T-helper 2 cell treated with Interferon-gamma antibody and Interleukin-4, amounts not matched to agents 5 μg/mL and 100 μg/mL, for 36 hours (primary cell): ENCODE results near the gene OR6J1.
"Not testable (repeated sequence)": the region's sequence is repeated elsewhere in the genome, so short reads cannot be mapped to it uniquely, and the experiment has no call there.

Source experiments
- DNase-seq: peaks from one replicate; pipeline ENCODE4 v3.0.0; 2021; ENCODE audit warnings: low spot score
- H3K27ac Mint-ChIP-seq: one replicate; pipeline ENCODE4 v1.8.0; 2021; ENCODE audit warnings: mild to moderate bottlenecking, mixed read lengths
- H3K27me3 Mint-ChIP-seq: one replicate; pipeline ENCODE4 v1.8.0; 2021; ENCODE audit warnings: low read depth, mixed read lengths
- H3K36me3 Mint-ChIP-seq: one replicate; pipeline ENCODE4 v1.8.0; 2021; ENCODE audit warnings: low read depth, mixed read lengths
- H3K4me1 Mint-ChIP-seq: one replicate; pipeline ENCODE4 v1.8.0; 2021; ENCODE audit warnings: low read depth, mixed read lengths
- H3K4me3 Mint-ChIP-seq: one replicate; pipeline ENCODE4 v1.8.0; 2022; ENCODE audit warnings: mild to moderate bottlenecking, moderate library complexity, mixed read lengths
- H3K9me3 Mint-ChIP-seq: one replicate; pipeline ENCODE4 v1.8.0; 2021; ENCODE audit warnings: mixed read lengths

The OR6J1 gene

GRCh38 chr14:22644305-22644635 is at the start of gene OR6J1:
Gene OR6J1 (minus strand): TSS chr14:22644352. CDS start chr14:22634811, 9,541 bp downstream.
- no peaks in the 10 kb centered on the region for H3K9me3 Mint-ChIP-seq
- peaks cover 8% of the 10 kb centered on the region for H3K4me1 Mint-ChIP-seq
- no peak within 1 kb of the TSS for H3K4me3 Mint-ChIP-seq
- H3K27me3 Mint-ChIP-seq: peaks cover 11% of the 10 kb centered on the region
- H3K36me3 Mint-ChIP-seq: no peaks in the 10 kb centered on the region
- no peak within 1 kb of the TSS for H3K27ac Mint-ChIP-seq
- DNase-seq: no peak

- Mint-ChIP-seq H3K36me3 (peaks cover 3% of the 10 kb centered on the region), H3K27me3 (peaks cover 22% of the 10 kb centered on the region), H3K9me3 (peaks cover 30% of the 10 kb centered on the region), H3K27ac (no peak overlapping the region), H3K4me3 (no peak overlapping the region), H3K4me1 (peaks cover 2% of the 10 kb centered on the region)
- DNase-seq: no peak
Measured at GRCh38 chr14:22692194-22692593, 48.0 kb upstream of the OR6J1 start.

- no peak overlapping the region for H3K4me3 Mint-ChIP-seq
- H3K36me3 Mint-ChIP-seq: peaks cover 4% of the 10 kb centered on the region
- peaks cover 24% of the 10 kb centered on the region for H3K27me3 Mint-ChIP-seq
- DNase-seq: no peak
- peaks cover 2% of the 10 kb centered on the region for H3K4me1 Mint-ChIP-seq
- H3K9me3 Mint-ChIP-seq: peaks cover 32% of the 10 kb centered on the region
- no peak overlapping the region for H3K27ac Mint-ChIP-seq
Measured at GRCh38 chr14:22691171-22691570, 47.0 kb upstream of the OR6J1 start.

GRCh38 chr14:22689199-22689598 is 45.0 kb upstream of the OR6J1 start:
- Mint-ChIP-seq H3K27ac (no peak overlapping the region), H3K4me1 (peaks cover 2% of the 10 kb centered on the region), H3K4me3 (no peak overlapping the region), H3K36me3 (peaks cover 4% of the 10 kb centered on the region), H3K27me3 (peaks cover 25% of the 10 kb centered on the region), H3K9me3 (peaks cover 32% of the 10 kb centered on the region)
- no peak for DNase-seq

- Mint-ChIP-seq H3K9me3 (peaks cover 29% of the 10 kb centered on the region), H3K27me3 (peaks cover 27% of the 10 kb centered on the region)
- not testable (repeated sequence) for H3K27ac Mint-ChIP-seq, DNase-seq, H3K36me3 Mint-ChIP-seq, H3K4me3 Mint-ChIP-seq, H3K4me1 Mint-ChIP-seq
Measured at GRCh38 chr14:22687969-22688368, 43.8 kb upstream of the OR6J1 start.

- H3K36me3 Mint-ChIP-seq: not testable (repeated sequence)
Measured at GRCh38 chr14:22686176-22686611, 42.0 kb upstream of the OR6J1 start.

GRCh38 chr14:22685467-22685866 is 41.3 kb upstream of the OR6J1 start:
- no peak for DNase-seq
- peaks cover 32% of the 10 kb centered on the region for H3K27me3 Mint-ChIP-seq
- no peak overlapping the region for H3K4me3 Mint-ChIP-seq
- peaks cover 2% of the 10 kb centered on the region for H3K4me1 Mint-ChIP-seq
- peaks cover 1% of the 10 kb centered on the region for H3K36me3 Mint-ChIP-seq
- no peak overlapping the region for H3K27ac Mint-ChIP-seq
- H3K9me3 Mint-ChIP-seq: peaks cover 8% of the 10 kb centered on the region

More at GRCh38 chr14:22686176-22686611, 42.0 kb upstream of the OR6J1 start:
- Mint-ChIP-seq H3K9me3 (peaks cover 14% of the 10 kb centered on the region), H3K27me3 (peaks cover 36% of the 10 kb centered on the region)
- not testable (repeated sequence) for H3K4me1 Mint-ChIP-seq, H3K27ac Mint-ChIP-seq, H3K4me3 Mint-ChIP-seq, DNase-seq

- H3K9me3 Mint-ChIP-seq, H3K4me3 Mint-ChIP-seq, DNase-seq, H3K4me1 Mint-ChIP-seq, H3K27ac Mint-ChIP-seq, H3K36me3 Mint-ChIP-seq: not testable (repeated sequence)
- H3K27me3 Mint-ChIP-seq: peaks cover 33% of the 10 kb centered on the region
Measured at GRCh38 chr14:22683428-22683827, 39.3 kb upstream of the OR6J1 start.

- Mint-ChIP-seq H3K4me1 (no peaks in the 10 kb centered on the region), H3K27me3 (peaks cover 34% of the 10 kb centered on the region), H3K27ac (no peak overlapping the region), H3K36me3 (no peaks in the 10 kb centered on the region), H3K4me3 (no peak overlapping the region), H3K9me3 (no peaks in the 10 kb centered on the region)
- DNase-seq: no peak
Measured at GRCh38 chr14:22678221-22678620, 34.1 kb upstream of the OR6J1 start.

- not testable (repeated sequence) for H3K27ac Mint-ChIP-seq, H3K9me3 Mint-ChIP-seq, DNase-seq, H3K4me1 Mint-ChIP-seq, H3K4me3 Mint-ChIP-seq, H3K36me3 Mint-ChIP-seq
- peaks cover 28% of the 10 kb centered on the region for H3K27me3 Mint-ChIP-seq
Measured at GRCh38 chr14:22677551-22677950, 33.4 kb upstream of the OR6J1 start.

- H3K36me3 Mint-ChIP-seq: peaks cover 1% of the 10 kb centered on the region
- DNase-seq: peak; percentile 31
- H3K9me3 Mint-ChIP-seq: peaks cover 4% of the 10 kb centered on the region
- H3K4me1 Mint-ChIP-seq: peaks cover 7% of the 10 kb centered on the region
- H3K4me3 Mint-ChIP-seq: no peak overlapping the region
- peaks cover 5% of the 10 kb centered on the region for H3K27me3 Mint-ChIP-seq
- H3K27ac Mint-ChIP-seq: no peak overlapping the region
Measured at GRCh38 chr14:22671622-22672021, 27.5 kb upstream of the OR6J1 start.

- no peaks in the 10 kb centered on the region for H3K27me3 Mint-ChIP-seq
- H3K27ac Mint-ChIP-seq: no peak overlapping the region
- DNase-seq: no peak
- H3K4me3 Mint-ChIP-seq: no peak overlapping the region
- H3K36me3 Mint-ChIP-seq: peaks cover 1% of the 10 kb centered on the region
- H3K4me1 Mint-ChIP-seq: peaks cover 11% of the 10 kb centered on the region
- peaks cover 4% of the 10 kb centered on the region for H3K9me3 Mint-ChIP-seq
Measured at GRCh38 chr14:22668863-22669262, 24.7 kb upstream of the OR6J1 start.

GRCh38 chr14:22668417-22668816 is 24.3 kb upstream of the OR6J1 start:
- no peaks in the 10 kb centered on the region for H3K27me3 Mint-ChIP-seq
- DNase-seq: no peak
- no peak overlapping the region for H3K27ac Mint-ChIP-seq
- peaks cover 1% of the 10 kb centered on the region for H3K36me3 Mint-ChIP-seq
- no peak overlapping the region for H3K4me3 Mint-ChIP-seq
- H3K4me1 Mint-ChIP-seq: peaks cover 12% of the 10 kb centered on the region
- peaks cover 4% of the 10 kb centered on the region for H3K9me3 Mint-ChIP-seq

GRCh38 chr14:22667881-22668280 is 23.7 kb upstream of the OR6J1 start:
- H3K4me1 Mint-ChIP-seq: peaks cover 12% of the 10 kb centered on the region

GRCh38 chr14:22666203-22666893 is 22.2 kb upstream of the OR6J1 start:
- Mint-ChIP-seq H3K4me1 (peaks cover 12% of the 10 kb centered on the region), H3K27me3 (no peaks in the 10 kb centered on the region), H3K27ac (no peak overlapping the region), H3K4me3 (no peak overlapping the region), H3K9me3 (peaks cover 4% of the 10 kb centered on the region), H3K36me3 (no peaks in the 10 kb centered on the region)
- no peak for DNase-seq

More at GRCh38 chr14:22667881-22668280, 23.7 kb upstream of the OR6J1 start:
- DNase-seq: no peak
- Mint-ChIP-seq H3K36me3 (peaks cover under 1% of the 10 kb centered on the region), H3K27ac (no peak overlapping the region), H3K4me3 (no peak overlapping the region), H3K9me3 (peaks cover 4% of the 10 kb centered on the region), H3K27me3 (no peaks in the 10 kb centered on the region)
